Testis (tissue), 3 donors: ENCODE measurements around the gene P2RX3. TPM values are rescaled to one million over a fixed set of nuclear protein-coding genes. Genes with fewer than 3 reads are reported as not detected.

Source experiments
- DNase-seq: peaks from one replicate; pipeline ENCODE4 v3.0.0-alpha.2; 2019
- H3K27ac ChIP-seq, 2 donors: fragments of 200-600 bp; sonication (generic); one replicate each; pipeline ENCODE4 v1.5.1; 2019
- H3K27me3 ChIP-seq: fragments of 200-600 bp; sonication (generic); one replicate; pipeline ENCODE4 v1.5.1; 2019
- H3K36me3 ChIP-seq: fragments of 200-600 bp; sonication (generic); one replicate; pipeline ENCODE4 v1.5.1; 2017; ENCODE audit warnings: low read depth; ENCODE audit errors: missing control alignments
- H3K4me1 ChIP-seq: fragments of 200-600 bp; sonication (generic); one replicate; pipeline ENCODE4 v1.5.1; 2019
- H3K4me3 ChIP-seq, 2 donors: fragments of 200-600 bp; sonication (generic); one replicate each; pipeline ENCODE4 v1.5.1; 2017 to 2019
- H3K9me3 ChIP-seq: fragments of 200-600 bp; sonication (generic); one replicate; pipeline ENCODE4 v1.5.1; 2017
- POLR2A ChIP-seq: fragments of 450-650 bp; IDR thresholded peaks from one replicate; pipeline ENCODE4 v1.6.1; 2017; ENCODE audit warnings: antibody characterized with exemption, mild to moderate bottlenecking, moderate library complexity
- WGBS, 2 donors: methylation state at CpG; one replicate each; pipeline ENCODE4 v1.1.5; 2018; 5-methylcytosine and 5-hydroxymethylcytosine counted together
- intact Hi-C: fragments of 100-400 bp; cut with DNase I; formaldehyde crosslinking; loops from one replicate; pipeline ENCODE4 v1.15.1; 2023; ENCODE audit warnings: low total_unique reads
- polyA plus RNA-seq: library from polyadenylated mRNA; stranded (reverse); fragments of 350-450 nt; fragmentation: Illumina TruSeq; extraction: RNeasy Lipid Tissue Mini Kit (QIAGEN cat#74804); gene quantifications from one replicate; pipeline ENCODE4 v1.2.3, GENCODE V29; 2014; ENCODE audit warnings: low read depth, low replicate concordance; ENCODE audit not compliant: insufficient read depth
- total RNA-seq, 2 donors: library from RNA; depleted of rRNA; stranded (reverse); fragments of >200 nt; gene quantifications; one replicate each; pipeline ENCODE4 v1.2.3, GENCODE V29; 2016
- TF ChIP-seq, protein P1 (sequence below), 3 experiments: fragments of 450-650 bp in 2 of 3; fragments of 200-600 bp in 1 of 3; sonication (generic) in 1 of 3; IDR thresholded peaks; one replicate each; pipeline ENCODE4 v1.5.1; 2016 to 2019; ENCODE audit warnings: antibody characterized with exemption in 3 of 3, mild to moderate bottlenecking in 2 of 3, moderate library complexity in 1 of 3

The P2RX3 gene
- total and polyA plus RNA-seq, 3 donors from 2014 or later, result 2.5 to 8.5 (median 3.3) TPM

DNA sequence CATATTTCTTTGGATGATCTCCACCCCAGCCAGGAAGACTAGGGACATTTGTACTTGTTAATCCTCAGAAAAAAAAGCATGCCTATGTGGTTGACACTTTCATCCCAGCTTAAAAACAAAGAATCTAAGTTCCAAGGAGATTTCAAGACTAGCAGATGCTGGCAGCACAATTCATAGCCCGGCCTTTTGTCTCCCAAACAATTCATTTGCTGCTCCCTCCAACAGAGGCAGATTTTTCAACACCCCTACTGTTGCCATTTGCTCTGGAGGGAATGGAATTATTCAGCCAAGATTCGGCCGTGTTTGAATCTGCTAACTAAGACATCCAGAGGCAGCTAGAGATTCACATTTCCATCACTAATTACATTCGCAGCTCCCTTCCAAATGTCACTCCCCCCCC, 15.3 kb downstream of the P2RX3 start:
- H3K9me3 ChIP-seq, result no peaks in the 10 kb centered on the region
- no peaks in the 10 kb centered on the region for H3K27me3 ChIP-seq
- 68 to 71% methylated on average over 4 of the region's 4 CpGs for WGBS, 2 donors
- no peak for DNase-seq
- no peak overlapping the region for H3K27ac ChIP-seq
- H3K4me3 ChIP-seq, result no peak overlapping the region
- intact Hi-C loops, result no loop called here
- H3K4me1 ChIP-seq, result no peaks in the 10 kb centered on the region
- no peaks in the 10 kb centered on the region for H3K36me3 ChIP-seq
- no peak for TF ChIP-seq POLR2A
- TF ChIP-seq, protein P1, sequence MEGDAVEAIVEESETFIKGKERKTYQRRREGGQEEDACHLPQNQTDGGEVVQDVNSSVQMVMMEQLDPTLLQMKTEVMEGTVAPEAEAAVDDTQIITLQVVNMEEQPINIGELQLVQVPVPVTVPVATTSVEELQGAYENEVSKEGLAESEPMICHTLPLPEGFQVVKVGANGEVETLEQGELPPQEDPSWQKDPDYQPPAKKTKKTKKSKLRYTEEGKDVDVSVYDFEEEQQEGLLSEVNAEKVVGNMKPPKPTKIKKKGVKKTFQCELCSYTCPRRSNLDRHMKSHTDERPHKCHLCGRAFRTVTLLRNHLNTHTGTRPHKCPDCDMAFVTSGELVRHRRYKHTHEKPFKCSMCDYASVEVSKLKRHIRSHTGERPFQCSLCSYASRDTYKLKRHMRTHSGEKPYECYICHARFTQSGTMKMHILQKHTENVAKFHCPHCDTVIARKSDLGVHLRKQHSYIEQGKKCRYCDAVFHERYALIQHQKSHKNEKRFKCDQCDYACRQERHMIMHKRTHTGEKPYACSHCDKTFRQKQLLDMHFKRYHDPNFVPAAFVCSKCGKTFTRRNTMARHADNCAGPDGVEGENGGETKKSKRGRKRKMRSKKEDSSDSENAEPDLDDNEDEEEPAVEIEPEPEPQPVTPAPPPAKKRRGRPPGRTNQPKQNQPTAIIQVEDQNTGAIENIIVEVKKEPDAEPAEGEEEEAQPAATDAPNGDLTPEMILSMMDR (IDR thresholded peaks at IDR 0.05), result no peak

DNA sequence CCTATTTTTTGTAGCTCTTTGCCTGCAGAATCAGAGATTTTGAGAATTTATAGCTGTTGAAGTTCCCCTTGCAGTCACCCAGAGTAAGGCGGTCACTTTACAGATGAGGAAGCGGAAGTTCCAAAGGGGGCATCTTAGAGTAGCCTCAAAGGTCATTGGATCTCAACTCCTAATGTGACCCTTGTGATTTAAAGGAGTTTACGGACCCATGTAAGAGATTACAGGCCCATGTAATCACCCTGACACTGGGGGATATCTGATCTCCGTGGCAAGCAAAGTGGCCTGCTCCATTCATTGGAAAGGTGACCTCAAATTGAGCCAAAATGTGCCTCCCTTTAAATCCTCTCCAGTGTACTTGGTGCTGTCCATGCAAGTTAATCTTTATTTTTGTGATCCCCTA, 15.7 kb downstream of the P2RX3 start:
- TF ChIP-seq POLR2A, result no peak
- TF ChIP-seq, protein P1 (IDR thresholded peaks at IDR 0.05), result no peak
- Histone ChIP-seq H3K36me3 (no peaks in the 10 kb centered on the region), H3K9me3 (no peaks in the 10 kb centered on the region), H3K27ac (no peak overlapping the region), H3K27me3 (no peaks in the 10 kb centered on the region), H3K4me1 (no peaks in the 10 kb centered on the region), H3K4me3 (no peak overlapping the region)
- intact Hi-C loops, result no loop called here
- DNase-seq, result no peak
- 68 to 80% methylated on average over 4 of the region's 4 CpGs for WGBS, 2 donors

DNA sequence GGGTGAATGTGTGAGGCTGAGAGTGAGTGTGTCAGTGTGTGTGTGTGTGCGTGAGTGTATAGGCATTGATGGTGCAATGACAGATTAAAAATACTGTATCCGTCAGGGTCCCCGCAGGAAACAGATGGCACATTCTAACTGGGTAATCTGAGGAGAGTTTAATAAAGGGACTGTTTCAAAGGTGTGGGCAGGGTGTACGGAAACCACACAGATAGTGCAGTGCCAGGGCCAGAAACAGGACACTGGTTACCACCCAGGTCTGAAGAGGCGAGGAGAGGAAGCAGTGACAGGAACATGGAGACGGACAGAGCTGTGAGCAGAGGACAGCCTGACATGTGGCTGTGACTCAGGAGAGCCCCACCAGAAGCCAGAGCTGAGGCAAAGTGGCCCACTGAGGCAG, 16.5 kb downstream of the P2RX3 start:
- H3K9me3 ChIP-seq, result no peaks in the 10 kb centered on the region
- H3K36me3 ChIP-seq, result no peaks in the 10 kb centered on the region
- intact Hi-C loops, result no loop called here
- no peak overlapping the region for H3K27ac ChIP-seq
- DNase-seq, result no peak
- no peak overlapping the region for H3K4me3 ChIP-seq
- WGBS, 2 donors, result 83 to 88% methylated on average over 6 of the region's 6 CpGs
- H3K27me3 ChIP-seq, result no peaks in the 10 kb centered on the region
- TF ChIP-seq POLR2A, result no peak
- TF ChIP-seq, protein P1 (IDR thresholded peaks at IDR 0.05), result no peak
- H3K4me1 ChIP-seq, result no peaks in the 10 kb centered on the region

DNA sequence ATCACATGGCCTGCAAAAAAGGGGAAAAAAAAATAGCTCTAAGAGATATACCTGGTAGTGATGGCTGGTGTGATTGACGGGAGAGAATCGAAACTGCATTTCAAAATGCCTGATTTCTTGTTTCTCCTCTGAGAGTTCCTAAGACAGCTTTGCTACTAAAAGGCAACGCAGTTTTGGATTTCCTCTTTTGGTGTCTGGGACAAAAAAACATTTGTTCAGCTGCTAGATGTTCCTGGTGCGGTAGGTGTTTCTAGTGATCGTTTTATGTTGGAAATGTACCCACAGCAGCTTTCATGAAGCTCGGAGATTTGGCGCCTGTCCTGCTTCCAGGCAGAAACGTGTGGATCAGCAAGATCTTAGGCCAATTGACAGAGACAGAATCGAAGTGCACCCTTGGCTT, 18.1 kb downstream of the P2RX3 start:
- Histone ChIP-seq H3K4me1 (no peaks in the 10 kb centered on the region), H3K36me3 (no peaks in the 10 kb centered on the region), H3K27ac (no peak overlapping the region), H3K27me3 (no peaks in the 10 kb centered on the region), H3K9me3 (no peaks in the 10 kb centered on the region), H3K4me3 (no peak overlapping the region)
- TF ChIP-seq, protein P1 (IDR thresholded peaks at IDR 0.05), result no peak
- no peak for TF ChIP-seq POLR2A
- WGBS, 2 donors, result 68% methylated on average over 9 of the region's 9 CpGs
- DNase-seq, result no peak
- intact Hi-C loops, result no loop called here

DNA sequence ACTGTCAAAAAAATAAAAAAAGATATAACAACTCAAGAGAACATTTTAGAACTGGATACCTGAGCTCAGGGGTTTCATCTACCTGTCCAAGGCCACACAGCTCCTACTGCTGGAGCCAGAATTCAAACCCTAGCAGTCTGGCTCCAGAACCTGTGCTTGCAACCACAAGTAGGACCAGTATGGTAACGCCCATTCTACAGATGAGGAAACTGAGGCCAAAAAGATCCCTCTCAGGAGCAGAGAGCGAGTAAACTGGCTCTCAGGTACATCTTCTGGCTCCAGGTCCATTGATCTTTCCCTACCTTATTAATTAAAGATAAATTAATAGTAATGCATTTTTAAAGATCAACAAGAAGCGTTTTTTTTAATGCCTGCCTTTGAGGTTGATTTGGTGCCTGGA, 19.2 kb downstream of the P2RX3 start:
- Histone ChIP-seq H3K4me1 (no peaks in the 10 kb centered on the region), H3K27me3 (no peaks in the 10 kb centered on the region), H3K9me3 (no peaks in the 10 kb centered on the region), H3K4me3 (no peak overlapping the region), H3K36me3 (no peaks in the 10 kb centered on the region), H3K27ac (no peak overlapping the region)
- no peak for TF ChIP-seq POLR2A
- TF ChIP-seq, protein P1 (IDR thresholded peaks at IDR 0.05), result no peak
- DNase-seq, result no peak
- WGBS, 2 donors, result 94 to 96% methylated on average over 3 of the region's 3 CpGs
- intact Hi-C loops, result no loop called here
